H1 (cell line): ENCODE results near the gene MLKL. TPM values are rescaled to one million over a fixed set of nuclear protein-coding genes. Genes with fewer than 3 reads are reported as not detected.

Experiments used
- CTCF ChIA-PET: fragments of 300-600 bp; sonication (Branson Sonifier 250); formaldehyde crosslinking; loops from one replicate; lab custom pipeline; 2021; ENCODE audit not compliant: partially characterized antibody; lab: Charles Lee
- POLR2A ChIA-PET: fragments of 300-600 bp; sonication (Branson Sonifier 250); formaldehyde crosslinking; loops from one replicate; lab custom pipeline; 2021; ENCODE audit warnings: inconsistent platforms; ENCODE audit not compliant: partially characterized antibody; lab: Charles Lee
- DNase-seq, 2 experiments: peaks; one replicate each; pipeline versions ENCODE4 v3.0.0 to v3.0.0-alpha.2; 2010 to 2022; ENCODE audit warnings: low spot score in 2 of 2, low read depth in 1 of 2, mixed read lengths in 1 of 2
- FAIRE-seq: peaks from 2 replicates; lab custom pipeline; 2011; peaks lifted over from hg19 to GRCh38; lab: Jason Lieb, UNC
- H2AFZ ChIP-seq: 2 replicates; pipeline ENCODE4 v1.8.1; 2012; ENCODE audit warnings: low read length, inconsistent platforms
- H2AK5ac ChIP-seq: 2 replicates; pipeline ENCODE4 v1.6.1; 2013; ENCODE audit warnings: low read depth, low read length
- H2BK120ac ChIP-seq: replicated peaks from 2 replicates; pipeline ENCODE3; 2013; ENCODE audit warnings: low read depth, low read length, inconsistent platforms
- H2BK12ac ChIP-seq: 2 replicates; pipeline ENCODE4 v1.6.1; 2013; ENCODE audit warnings: low read depth, low read length
- H2BK15ac ChIP-seq: 2 replicates; pipeline ENCODE4 v1.6.1; 2013; ENCODE audit warnings: low read length
- H2BK20ac ChIP-seq: 2 replicates; pipeline ENCODE4 v1.6.1; 2013; ENCODE audit warnings: low read length
- H2BK5ac ChIP-seq: 2 replicates; pipeline ENCODE4 v1.6.1; 2013; ENCODE audit warnings: low read depth, low read length
- H3K14ac ChIP-seq: 2 replicates; pipeline ENCODE4 v1.6.1; 2013; ENCODE audit warnings: inconsistent platforms; ENCODE audit not compliant: insufficient read length
- H3K18ac ChIP-seq: 2 replicates; pipeline ENCODE4 v1.6.1; 2013; ENCODE audit warnings: low read length; ENCODE audit errors: extremely low read depth
- H3K23ac ChIP-seq: 2 replicates; pipeline ENCODE4 v1.6.1; 2013; ENCODE audit warnings: inconsistent platforms; ENCODE audit not compliant: insufficient read length
- H3K23me2 ChIP-seq: 2 replicates; pipeline ENCODE4 v1.6.1; 2013; ENCODE audit warnings: low read depth, low read length
- H3K27ac ChIP-seq: 2 replicates; pipeline ENCODE4 v1.6.1; 2011; ENCODE audit warnings: low read depth, low read length, inconsistent platforms
- H3K27me3 ChIP-seq, 4 experiments: replicated peaks in 1 of 4; 1 replicate in 1 of 4; 2 replicates in 3 of 4; pipeline versions ENCODE4 v1.6.1 to v1.8.1; 2011 to 2013; ENCODE audit warnings: low read length in 3 of 4, mild to moderate bottlenecking in 3 of 4, inconsistent platforms in 2 of 4, mixed read lengths in 2 of 4, moderate library complexity in 1 of 4; ENCODE audit not compliant: control insufficient read depth in 3 of 4, insufficient read depth in 3 of 4; ENCODE audit errors: extremely low read depth in 1 of 4
- H3K36me3 ChIP-seq, 4 experiments: 2 replicates each; pipeline versions ENCODE4 v1.6.1 to v1.8.1; 2011 to 2013; ENCODE audit warnings: mild to moderate bottlenecking in 4 of 4, low read length in 3 of 4, moderate library complexity in 2 of 4, control low read depth in 1 of 4, inconsistent platforms in 1 of 4; ENCODE audit not compliant: insufficient read depth in 4 of 4, control insufficient read depth in 2 of 4
- H3K4ac ChIP-seq: replicated peaks from 2 replicates; pipeline ENCODE3; 2013; ENCODE audit warnings: low read length, low read depth, mixed read lengths, inconsistent platforms; ENCODE audit not compliant: insufficient read length
- H3K4me1 ChIP-seq, 4 experiments: replicated peaks in 1 of 4; 1 replicate in 1 of 4; 2 replicates in 3 of 4; pipeline versions ENCODE4 v1.6.1 to v1.8.1; 2011 to 2013; ENCODE audit warnings: low read length in 3 of 4, inconsistent platforms in 2 of 4, mixed read lengths in 1 of 4; ENCODE audit not compliant: insufficient read depth in 4 of 4, control insufficient read depth in 3 of 4
- H3K4me2 ChIP-seq, 2 experiments: 2 replicates each; pipeline versions ENCODE4 v1.6.1 to v1.8.1; 2011 to 2013; ENCODE audit warnings: low read depth in 2 of 2, low read length in 2 of 2, control low read depth in 1 of 2, inconsistent platforms in 1 of 2, mild to moderate bottlenecking in 1 of 2; ENCODE audit not compliant: insufficient read depth in 1 of 2
- H3K4me3 ChIP-seq, 4 experiments: fragments of 200-600, 300-600 bp in 1 of 4; sonication (generic), shearing (Covaris generic), sonication (Bioruptor Twin) in 1 of 4; 2 replicates each; pipeline versions ENCODE4 v1.5.1 to v1.8.1; 2011 to 2016; ENCODE audit warnings: low read length in 4 of 4, low read depth in 3 of 4, control low read depth in 2 of 4, inconsistent platforms in 2 of 4, mild to moderate bottlenecking in 2 of 4, mixed read lengths in 1 of 4, moderate library complexity in 1 of 4; ENCODE audit not compliant: insufficient read depth in 2 of 4; ENCODE audit errors: extremely low read depth in 1 of 4
- H3K56ac ChIP-seq: replicated peaks from 2 replicates; pipeline ENCODE3; 2013; ENCODE audit warnings: low read depth, mild to moderate bottlenecking, mixed read lengths, low read length, inconsistent platforms; ENCODE audit not compliant: insufficient read length
- H3K79me1 ChIP-seq: 2 replicates; pipeline ENCODE4 v1.6.1; 2013; ENCODE audit warnings: low read depth, low read length, control low read depth
- H3K79me2 ChIP-seq, 2 experiments: 2 replicates each; pipeline versions ENCODE4 v1.6.1 to v1.8.1; 2012 to 2013; ENCODE audit warnings: low read length in 2 of 2, mild to moderate bottlenecking in 2 of 2, inconsistent platforms in 1 of 2; ENCODE audit not compliant: insufficient read depth in 2 of 2, control insufficient read depth in 1 of 2
- H3K9ac ChIP-seq, 4 experiments: replicated peaks in 1 of 4; 1 replicate in 1 of 4; 2 replicates in 3 of 4; pipeline versions ENCODE4 v1.6.1 to v1.8.1; 2011 to 2013; ENCODE audit warnings: low read depth in 3 of 4, low read length in 3 of 4, control low read depth in 2 of 4, mild to moderate bottlenecking in 2 of 4, moderate library complexity in 2 of 4, inconsistent platforms in 1 of 4; ENCODE audit errors: extremely low read depth in 1 of 4
- H3K9me3 ChIP-seq, 2 experiments: 2 replicates each; pipeline versions ENCODE4 v1.6.1 to v1.8.1; 2012 to 2013; ENCODE audit warnings: mild to moderate bottlenecking in 2 of 2, moderate library complexity in 2 of 2, control low read depth in 1 of 2, inconsistent platforms in 1 of 2, low read depth in 1 of 2, low read length in 1 of 2, mixed read lengths in 1 of 2; ENCODE audit not compliant: insufficient read depth in 2 of 2
- H4K20me1 ChIP-seq, 2 experiments: replicated peaks in 1 of 2; 2 replicates each; pipeline versions ENCODE3 to v1.8.1; 2011 to 2013; ENCODE audit warnings: inconsistent platforms in 2 of 2, low read length in 2 of 2, mild to moderate bottlenecking in 1 of 2; ENCODE audit not compliant: insufficient read depth in 2 of 2, control insufficient read depth in 1 of 2
- H4K5ac ChIP-seq: 2 replicates; pipeline ENCODE4 v1.6.1; 2013; ENCODE audit warnings: low read length, low read depth, mixed read lengths, inconsistent platforms; ENCODE audit not compliant: insufficient read length
- H4K8ac ChIP-seq: 2 replicates; pipeline ENCODE4 v1.8.0; 2013; ENCODE audit warnings: mild to moderate bottlenecking, moderate library complexity, low read length, inconsistent platforms; ENCODE audit not compliant: insufficient read depth; ENCODE audit errors: extremely low read depth
- H4K91ac ChIP-seq: replicated peaks from 2 replicates; pipeline ENCODE3; 2013; ENCODE audit warnings: low read length, mixed read lengths, inconsistent platforms; ENCODE audit not compliant: insufficient read length
- EP300 ChIP-seq, 2 experiments: IDR thresholded peaks; 1 replicate in 1 of 2; 2 replicates in 1 of 2; pipeline ENCODE4 v1.6.1; 2011 to 2012; ENCODE audit warnings: low read depth in 2 of 2, low read length in 2 of 2, mild to moderate bottlenecking in 2 of 2, borderline replicate concordance in 1 of 2, inconsistent platforms in 1 of 2, moderate library complexity in 1 of 2
- FOSL1 ChIP-seq: IDR thresholded peaks from 2 replicates; pipeline ENCODE4 v1.6.1; 2011; ENCODE audit warnings: mild to moderate bottlenecking, low read depth, low read length, moderate library complexity; ENCODE audit not compliant: insufficient read depth
- JUND ChIP-seq: IDR thresholded peaks from 2 replicates; pipeline ENCODE4 v1.6.1; 2011; ENCODE audit warnings: mild to moderate bottlenecking, improper control_type of control experiment, low read length
- KDM5A ChIP-seq: fragments of 200-600 bp; IDR thresholded peaks from 2 replicates; pipeline ENCODE4 v1.7.1; 2012; ENCODE audit warnings: mild to moderate bottlenecking, low read length, inconsistent platforms, mixed read lengths
- NANOG ChIP-seq: IDR thresholded peaks from 2 replicates; pipeline ENCODE4 v1.6.1; 2011; ENCODE audit warnings: low read length, low read depth, mild to moderate bottlenecking, inconsistent platforms; ENCODE audit not compliant: insufficient read depth, poor library complexity, severe bottlenecking
- RNF2 ChIP-seq: fragments of 200-900, 300-1000 bp; sonication (generic); IDR thresholded peaks from 2 replicates; pipeline ENCODE4 v1.7.1; 2016; ENCODE audit warnings: borderline replicate concordance, low read depth, mild to moderate bottlenecking, antibody characterized with exemption, low read length; ENCODE audit not compliant: poor library complexity, severe bottlenecking; ENCODE audit errors: missing control alignments
- SUZ12 ChIP-seq: fragments of 200-600 bp; sonication (generic); IDR thresholded peaks from 2 replicates; pipeline ENCODE4 v1.6.1; 2012; ENCODE audit warnings: mild to moderate bottlenecking, inconsistent platforms, low read length, moderate library complexity, mixed read lengths
- WGBS, 2 experiments: shearing (Covaris generic) in 1 of 2; methylation state at CpG; one replicate each; pipeline versions ENCODE4 v1.1.6 to v1.1.7; 2013 to 2015; ENCODE audit warnings: low lambda C conversion rate in 2 of 2, mixed read lengths in 2 of 2, inconsistent platforms in 1 of 2, low coverage in 1 of 2, missing lambda C conversion rate in 1 of 2; ENCODE audit not compliant: insufficient replicate concordance in 2 of 2, insufficient coverage in 1 of 2, insufficient read length in 1 of 2; ENCODE audit errors: extremely low coverage in 1 of 2, missing lambda C conversion rate in 1 of 2; 5-methylcytosine and 5-hydroxymethylcytosine counted together
- polyA plus RNA-seq, 7 experiments: library from polyadenylated mRNA; depleted of rRNA in 3 of 7; stranded (reverse) in 5 of 7; unstranded in 2 of 7; fragments of >200 nt in 5 of 7; fragments of 200-250 nt in 2 of 7; gene quantifications; 1 replicate in 5 of 7; 2 replicates in 1 of 7; 4 replicates in 1 of 7; pipeline versions ENCODE4 v1.2.1 to v1.2.3, GENCODE V29; 2011 to 2013; ENCODE audit warnings: missing spikeins in 2 of 7, mixed read lengths in 2 of 7
- total RNA-seq: library from RNA; stranded (reverse); fragmentation: NEBNext Ultra II Directional; extraction: Animal tissue kit (Norgen Biotek cat#: 25700); gene quantifications from 2 replicates; pipeline ENCODE4 v1.2.1, GENCODE V29; 2021

MLKL gene
- total and polyA plus RNA-seq, 2 of the 8 experiments (the other 6 are each of a cell fraction or from before 2014, with no cell fraction given) = 1.6 to 2.1 TPM

DNA sequence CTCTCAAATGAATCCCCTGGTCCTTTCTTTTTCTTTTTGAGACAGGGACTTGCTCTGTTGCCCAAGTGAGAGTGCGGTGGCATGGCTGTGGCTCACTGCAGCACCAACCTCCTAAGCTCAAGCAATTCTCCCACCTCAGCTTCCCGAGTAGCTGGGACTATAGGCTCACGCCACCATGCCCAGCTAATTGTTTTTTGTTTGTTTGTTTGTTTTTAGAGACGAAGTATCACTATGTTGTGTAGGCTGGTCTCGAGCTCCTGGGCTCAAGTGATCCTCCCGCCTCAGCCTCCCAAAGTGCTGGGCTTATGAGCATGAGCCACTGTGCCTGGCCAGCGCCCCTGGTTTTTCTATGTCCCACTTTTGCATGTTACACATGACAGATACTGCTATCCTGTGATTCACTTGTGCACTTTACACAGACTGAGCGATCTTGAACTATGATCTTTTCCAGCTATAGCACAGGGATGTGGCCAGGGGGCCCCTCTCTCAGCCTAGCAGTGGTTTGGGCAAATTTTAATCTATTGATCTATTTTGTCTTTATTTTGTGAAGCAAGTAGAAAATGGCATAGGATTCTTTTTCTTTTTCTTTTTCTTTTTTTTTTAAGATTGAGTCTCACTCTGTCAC lies 31.3 kb upstream of the MLKL start:
- Histone ChIP-seq H3K4me2 (no peak overlapping the region), H2BK20ac (no peak overlapping the region), H3K9me3 (peaks cover 4 to 7% of the 10 kb centered on the region in 2 experiments), H3K79me2 (no peaks in the 10 kb centered on the region), H3K4me3 (no peak overlapping the region), H2BK5ac (no peak overlapping the region), H3K79me1 (no peaks in the 10 kb centered on the region), H3K27ac (no peak overlapping the region), H3K4ac (no peak overlapping the region), H2BK120ac (no peak overlapping the region), H2AFZ (no peak overlapping the region), H3K9ac (no peak overlapping the region), H4K91ac (no peak overlapping the region), H4K8ac (no peak overlapping the region), H2BK12ac (0 out of 2 replicates have a peak overlapping the region, but pooled peaks have one; percentile 54), H2AK5ac (no peak overlapping the region), H3K56ac (no peak overlapping the region), H3K36me3 (no peaks in the 10 kb centered on the region), H3K18ac (no peak overlapping the region), H3K4me1 (peaks cover 2 to 32% (median 24%) of the 10 kb centered on the region in 4 experiments), H3K23ac (no peak overlapping the region), H4K5ac (no peak overlapping the region), H2BK15ac (no peak overlapping the region), H3K23me2 (no peaks in the 10 kb centered on the region), H4K20me1 (no peaks in the 10 kb centered on the region), H3K27me3 (0 out of 7 replicates have a peak, but pooled peaks cover 0 to 2% (median 0%) of the 10 kb centered on the region in 4 experiments), H3K14ac (no peak overlapping the region)
- 81% methylated on average over 8 of the region's 8 CpGs; no CpG with 5 or more reads in 1 of the 2 experiments for WGBS, 2 experiments
- POLR2A ChIA-PET = no interaction called here
- CTCF ChIA-PET = interaction anchor here (0.7 to 32.9 kb wide), 5 partner anchors 12 to 131 kb away, joined by 3 to 576 read pairs (median 12); partner anchors contain the start of gene FA2H
- DNase-seq (no peak), FAIRE-seq (no peak)
- TF ChIP-seq JUND (no peak), EP300 (IDR thresholded peaks at IDR 0.05; ENCODE audit: borderline replicate concordance in 1 of 2, low read depth in 2 of 2, low read length in 2 of 2) (no peak), FOSL1 (no peak), RNF2 (no peak), KDM5A (no peak), NANOG (no peak), SUZ12 (no peak)
